Skeletal muscle cell (primary cell): ENCODE data around the gene A2M.

Experiments
- DNase-seq: peaks from one replicate; pipeline ENCODE4 v3.0.0-alpha.2; 2010; ENCODE audit warnings: low read depth
- H3K4me3 ChIP-seq: 2 replicates; pipeline ENCODE4 v1.5.1; 2011; ENCODE audit warnings: low read depth, mild to moderate bottlenecking, control low read depth, low read length, moderate library complexity

The A2M gene

DNA sequence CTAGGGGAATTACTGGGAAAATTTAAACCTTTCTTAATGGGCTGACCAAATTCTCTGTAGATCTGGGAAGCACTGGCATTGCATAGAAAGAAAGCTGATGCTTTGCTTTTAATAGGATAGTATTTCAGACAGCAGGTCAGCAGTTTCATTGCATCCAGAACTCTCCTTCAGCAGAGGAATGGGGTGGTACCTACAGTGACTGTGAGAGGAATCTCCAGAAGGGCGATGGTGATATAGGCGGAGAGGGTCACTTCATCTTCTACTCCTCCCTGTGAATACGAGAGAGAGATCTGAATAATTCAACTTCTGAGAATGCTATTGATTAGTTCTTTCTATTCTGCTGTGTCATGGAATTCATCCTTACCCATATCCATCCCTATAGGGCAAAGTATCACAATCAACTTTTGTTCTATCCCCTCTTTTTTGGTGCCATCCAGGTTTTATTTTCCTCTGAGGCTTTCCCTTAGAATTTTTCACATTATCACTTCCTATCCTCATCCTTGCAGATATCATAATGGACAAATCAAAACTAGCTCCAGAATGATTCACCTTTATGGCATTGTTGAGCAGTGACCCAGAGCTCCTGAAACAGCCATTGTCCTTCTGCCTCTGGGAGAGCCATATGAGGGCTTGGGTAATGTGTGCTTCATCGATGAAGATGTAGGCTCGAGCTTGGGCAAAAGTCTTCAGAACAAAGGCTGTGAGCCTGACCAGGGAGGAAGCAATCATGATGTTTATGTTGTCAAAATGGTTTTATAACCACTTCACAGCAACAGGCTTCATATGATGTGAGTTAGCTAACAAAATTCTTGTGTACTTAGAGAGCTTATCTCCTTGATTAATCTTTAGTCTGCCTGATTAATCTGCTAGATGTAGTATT is 38.3 kb downstream of the A2M start:
- no peak overlapping the region for H3K4me3 ChIP-seq
- no peak for DNase-seq

DNA sequence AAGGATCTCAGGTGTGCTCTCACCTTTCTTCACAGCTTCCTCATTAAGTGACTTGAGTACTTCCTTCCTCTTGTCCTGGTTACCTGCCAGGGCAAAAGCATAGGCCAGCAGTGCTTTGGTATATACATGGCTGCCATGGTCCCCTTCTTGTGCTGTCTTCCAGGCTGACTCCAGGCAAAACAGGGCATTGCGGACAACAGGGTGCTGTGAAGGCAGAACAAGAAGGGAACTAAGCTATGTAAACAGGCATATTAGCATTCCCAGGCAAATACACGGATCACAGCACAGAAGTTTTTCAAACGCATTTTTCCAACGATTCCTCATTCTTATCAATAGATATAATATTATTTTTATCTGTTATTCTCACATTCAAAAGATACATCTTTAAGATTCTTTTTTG is 39.0 kb downstream of the A2M start:
- no peak for DNase-seq
- H3K4me3 ChIP-seq: no peak overlapping the region

DNA sequence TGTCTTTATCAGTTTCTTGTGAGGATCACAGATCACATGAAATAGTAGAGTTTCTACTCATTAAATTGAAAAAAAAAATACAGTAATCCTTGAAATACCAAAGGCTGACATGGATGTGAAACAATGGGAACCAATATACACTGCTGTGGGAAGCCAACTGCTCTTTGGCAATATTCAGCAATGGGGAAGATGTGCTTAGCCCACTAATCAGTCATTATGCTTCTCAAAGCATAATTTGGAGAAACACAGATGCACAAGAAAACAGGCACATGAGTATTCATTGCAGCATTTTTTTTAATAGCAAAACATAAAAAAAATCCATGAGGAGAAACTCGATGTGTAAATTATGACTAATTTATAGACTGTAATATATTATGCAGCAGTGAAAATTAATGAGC is 40.6 kb downstream of the A2M start:
- DNase-seq: no peak
- H3K4me3 ChIP-seq: no peak overlapping the region

DNA sequence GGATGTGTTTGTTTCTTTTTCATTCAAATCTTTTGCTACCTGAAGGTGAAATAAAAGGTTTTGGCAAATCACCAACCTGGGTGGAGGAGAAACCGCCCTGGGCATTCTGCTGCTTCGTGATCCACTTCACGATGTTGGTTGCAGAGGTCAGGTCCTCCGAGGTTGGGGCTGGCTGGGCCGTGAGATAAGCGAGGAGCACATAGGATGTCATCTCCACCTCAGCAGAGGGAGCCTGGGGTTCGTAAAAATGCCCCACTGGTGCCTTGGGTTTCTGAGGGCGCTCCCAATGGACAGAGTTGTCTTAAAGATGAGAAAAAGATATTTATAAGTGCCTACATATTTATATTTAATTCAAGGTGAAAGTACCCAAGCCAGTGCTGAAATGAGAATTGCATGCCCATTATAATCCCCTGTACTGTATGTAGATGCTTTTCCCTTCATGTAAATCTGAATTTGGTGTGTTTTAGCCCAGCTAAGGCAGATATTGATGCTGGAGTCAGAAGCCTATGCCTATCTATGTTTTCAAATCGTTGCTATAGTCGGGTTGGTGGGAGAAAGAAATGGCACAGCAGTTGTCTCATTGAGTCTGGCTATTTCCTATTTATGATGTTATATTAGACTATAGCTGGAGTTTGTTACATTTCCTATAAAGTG is 41.1 kb downstream of the A2M start:
- H3K4me3 ChIP-seq: no peak overlapping the region
- no peak for DNase-seq

DNA sequence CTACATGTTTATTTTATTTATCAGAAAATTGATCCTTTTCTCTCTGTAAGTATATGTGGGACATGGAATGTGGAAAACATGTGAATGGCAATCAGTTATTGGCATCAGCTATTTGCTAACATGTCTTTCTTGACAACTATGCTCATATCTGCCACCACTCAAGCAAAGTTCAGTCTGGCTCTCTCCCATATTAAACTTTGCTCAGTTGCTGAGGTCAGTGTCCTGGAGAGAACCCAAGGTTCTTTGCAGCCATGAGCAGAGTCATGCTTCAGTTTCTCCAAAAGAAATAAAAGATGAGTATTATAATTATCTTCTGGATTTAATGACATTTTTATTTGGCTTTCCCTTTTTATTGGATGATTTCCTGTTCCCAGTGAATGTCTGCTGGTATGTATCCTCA is 42.6 kb downstream of the A2M start:
- H3K4me3 ChIP-seq: no peak overlapping the region

DNA sequence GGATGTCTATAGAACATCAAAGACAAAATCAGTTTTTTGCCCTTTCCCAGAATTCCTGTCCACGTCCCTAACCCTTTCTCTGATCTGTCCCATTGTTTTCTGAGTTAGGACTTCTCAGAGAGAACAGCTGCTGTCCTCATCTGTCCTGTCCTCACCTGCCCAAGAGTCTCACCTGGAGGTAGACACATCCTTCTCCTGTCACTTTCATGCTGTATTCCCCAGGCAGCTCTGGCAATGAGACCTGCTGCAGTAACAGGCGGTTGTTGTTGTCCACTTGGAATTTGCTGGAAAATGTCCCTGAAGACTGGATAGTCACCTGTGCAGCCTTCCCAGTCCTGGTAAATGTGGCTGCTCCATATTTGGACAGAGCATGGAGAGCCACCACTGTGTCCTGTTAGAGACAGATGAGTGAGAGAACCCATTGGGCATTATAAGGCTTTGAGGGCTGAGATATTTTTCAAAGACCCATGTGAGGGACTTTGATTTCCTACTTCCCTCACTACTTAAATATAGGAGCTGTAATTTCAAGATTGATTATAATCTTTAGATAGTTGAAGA is 43.2 kb downstream of the A2M start:
- DNase-seq: no peak
- H3K4me3 ChIP-seq: no peak overlapping the region

More for the DNA sequence above, 42.6 kb downstream of the A2M start:
- DNase-seq: no peak

DNA sequence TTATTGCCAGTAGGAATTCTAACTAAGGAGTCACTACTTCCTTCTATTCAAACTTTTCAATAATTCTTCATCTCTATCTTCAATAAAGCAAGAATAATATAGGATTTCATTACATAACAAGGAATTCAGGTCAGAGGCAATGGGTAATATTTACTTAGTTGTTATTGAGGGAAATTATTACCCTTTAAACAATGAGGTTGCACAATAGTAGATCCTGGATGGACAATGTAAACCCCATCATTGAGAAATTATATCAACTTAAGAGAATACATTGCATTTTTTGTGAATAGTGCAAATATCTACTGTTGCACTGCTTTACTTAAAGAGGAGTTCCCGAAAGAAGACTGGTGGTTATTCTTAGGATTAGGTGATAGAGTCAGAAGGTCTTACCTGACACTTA is 43.8 kb downstream of the A2M start:
- no peak overlapping the region for H3K4me3 ChIP-seq
- DNase-seq: no peak

DNA sequence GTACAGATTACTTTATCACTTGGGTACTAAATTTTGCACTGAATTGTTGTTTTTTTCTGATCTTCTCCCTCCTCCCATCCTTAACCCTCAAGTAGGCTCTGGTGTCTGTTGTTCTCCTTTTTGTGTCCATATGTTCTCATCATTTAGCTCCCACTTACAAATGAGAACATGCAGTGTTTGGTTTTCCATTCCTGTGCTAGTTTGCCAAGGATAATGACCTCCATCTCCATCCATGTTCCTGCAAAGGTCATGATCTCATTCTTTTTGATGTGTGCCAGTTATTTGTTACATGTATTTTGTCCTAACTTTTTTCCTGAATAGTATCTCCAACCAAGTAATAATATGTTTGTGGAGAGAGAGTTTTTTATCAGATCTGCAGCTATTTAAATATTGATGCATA is 44.2 kb downstream of the A2M start:
- DNase-seq: no peak
- no peak overlapping the region for H3K4me3 ChIP-seq

DNA sequence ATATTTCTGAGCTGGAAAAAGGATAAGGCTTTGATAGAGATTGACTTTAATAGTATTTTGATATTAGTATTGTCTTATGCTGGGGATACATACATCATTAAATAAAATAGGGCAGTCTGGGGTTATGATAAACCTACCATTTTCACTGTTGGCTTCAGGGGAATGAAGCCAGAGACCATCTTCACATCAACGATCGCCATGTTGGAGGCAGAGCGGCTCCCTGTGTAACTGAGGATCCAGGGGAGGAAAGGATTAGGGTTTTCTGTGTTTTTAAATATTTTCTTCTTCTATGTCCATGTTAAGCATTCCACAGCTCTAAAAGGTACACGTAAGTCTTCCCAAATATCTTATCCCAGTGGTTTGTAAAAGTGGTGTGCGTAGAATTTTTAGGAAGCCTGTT is 45.4 kb downstream of the A2M start:
- no peak for DNase-seq
- H3K4me3 ChIP-seq: no peak overlapping the region

DNA sequence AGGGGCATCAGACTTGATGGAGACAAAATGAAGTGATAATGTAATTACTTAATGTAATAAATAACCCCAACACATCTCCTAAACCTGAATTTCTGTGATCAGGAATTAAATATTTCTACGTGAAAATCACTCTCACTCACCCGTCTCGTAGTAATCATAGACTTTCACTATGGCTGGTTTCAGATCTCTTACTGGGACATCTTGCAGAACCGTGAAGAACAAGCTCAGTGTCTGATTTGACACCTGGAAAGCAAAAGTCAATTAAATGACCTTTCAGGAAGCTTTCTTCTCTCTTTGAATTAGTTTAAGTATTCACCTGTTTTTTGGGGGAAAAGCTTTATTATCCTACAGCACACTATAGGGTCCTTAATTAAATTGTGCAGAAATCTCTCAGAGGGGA is 47.1 kb downstream of the A2M start:
- H3K4me3 ChIP-seq: no peak overlapping the region

DNA sequence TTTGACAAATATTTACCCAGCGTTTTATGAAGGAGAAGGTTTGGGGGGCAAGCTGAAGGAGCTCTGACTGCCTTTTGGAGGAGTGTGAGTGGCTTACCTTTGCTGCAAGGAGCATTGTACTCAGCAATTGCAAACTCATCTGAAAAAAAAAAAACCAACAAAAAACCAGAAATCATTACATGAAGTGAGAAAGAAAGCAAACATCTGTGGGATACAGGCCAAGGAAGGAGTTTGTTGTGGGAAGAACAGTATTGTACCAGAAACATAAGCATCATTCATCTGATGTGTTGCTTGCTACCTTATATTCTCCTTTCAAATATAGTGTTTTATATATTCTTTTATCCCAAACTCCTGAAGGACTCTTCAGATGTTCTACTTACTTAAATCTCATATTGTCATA is 47.6 kb downstream of the A2M start:
- H3K4me3 ChIP-seq: no peak overlapping the region
- no peak for DNase-seq

More for the DNA sequence above, 47.1 kb downstream of the A2M start:
- DNase-seq: no peak

DNA sequence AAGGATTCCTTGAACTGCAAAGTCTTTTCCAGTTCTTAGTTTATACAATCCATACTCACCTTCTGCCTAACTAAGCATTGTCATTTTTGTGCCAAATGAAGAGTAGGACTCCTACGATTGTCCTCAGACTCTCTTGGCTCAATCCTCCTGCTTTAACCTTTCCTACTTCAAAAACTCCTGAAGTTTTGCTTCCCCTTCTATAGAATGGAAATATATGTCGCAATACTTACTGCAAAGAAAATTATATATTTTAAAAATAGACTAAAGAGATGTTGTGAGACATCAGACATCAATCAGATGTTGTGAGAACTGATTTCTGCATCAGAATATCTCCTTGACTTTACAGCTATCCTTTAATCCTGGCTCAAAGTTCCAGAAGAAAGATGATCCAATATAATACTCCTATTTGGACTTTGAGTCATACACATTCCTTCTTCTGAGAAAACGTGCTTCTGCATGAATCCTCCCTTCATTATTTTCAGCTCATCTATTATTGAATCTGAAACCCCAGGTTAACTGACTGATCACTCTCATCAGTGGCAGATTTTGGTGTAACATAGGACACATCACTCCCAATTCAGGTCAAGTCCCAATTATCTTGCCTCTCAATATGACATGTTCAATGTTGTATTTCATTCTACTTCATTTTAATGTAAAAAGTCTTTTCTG is 48.8 kb downstream of the A2M start:
- no peak for DNase-seq
- H3K4me3 ChIP-seq: no peak overlapping the region

DNA sequence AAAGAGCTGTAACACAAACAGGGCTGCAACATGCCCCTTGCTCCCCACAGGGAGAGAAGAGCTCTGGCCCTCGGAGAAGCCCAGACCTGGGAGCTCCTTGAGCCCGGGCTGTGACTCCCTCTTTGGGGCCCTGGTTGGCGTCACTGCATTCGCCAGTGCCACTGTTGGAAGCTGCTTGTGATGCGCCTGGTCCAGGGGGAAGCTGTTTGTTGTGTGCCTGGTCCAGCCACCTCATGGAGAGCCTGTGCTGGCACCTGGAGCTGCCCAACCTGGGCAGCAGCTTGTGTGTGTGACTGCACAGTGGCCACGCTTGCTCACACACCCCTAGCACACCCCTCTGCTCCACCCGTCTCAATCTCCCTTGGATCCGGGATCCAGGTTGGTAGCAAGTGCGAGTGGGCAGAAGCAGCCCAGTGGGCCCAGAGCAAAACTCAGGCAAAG is 49.5 kb downstream of the A2M start:
- no peak for DNase-seq
- no peak overlapping the region for H3K4me3 ChIP-seq

DNA sequence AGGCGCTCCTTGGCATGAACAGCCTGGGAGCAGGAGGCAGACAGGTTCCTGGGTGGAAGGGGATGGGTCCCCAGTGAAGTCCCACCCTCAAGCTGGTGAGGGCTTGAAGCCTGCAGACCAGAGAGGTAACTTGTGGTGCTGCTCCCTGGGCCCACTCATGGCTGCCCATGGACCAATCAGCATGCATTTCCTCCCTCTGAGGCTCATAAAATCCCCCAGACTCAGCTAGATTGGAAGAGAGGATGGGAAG is 50.2 kb downstream of the A2M start:
- DNase-seq: no peak
- no peak overlapping the region for H3K4me3 ChIP-seq

DNA sequence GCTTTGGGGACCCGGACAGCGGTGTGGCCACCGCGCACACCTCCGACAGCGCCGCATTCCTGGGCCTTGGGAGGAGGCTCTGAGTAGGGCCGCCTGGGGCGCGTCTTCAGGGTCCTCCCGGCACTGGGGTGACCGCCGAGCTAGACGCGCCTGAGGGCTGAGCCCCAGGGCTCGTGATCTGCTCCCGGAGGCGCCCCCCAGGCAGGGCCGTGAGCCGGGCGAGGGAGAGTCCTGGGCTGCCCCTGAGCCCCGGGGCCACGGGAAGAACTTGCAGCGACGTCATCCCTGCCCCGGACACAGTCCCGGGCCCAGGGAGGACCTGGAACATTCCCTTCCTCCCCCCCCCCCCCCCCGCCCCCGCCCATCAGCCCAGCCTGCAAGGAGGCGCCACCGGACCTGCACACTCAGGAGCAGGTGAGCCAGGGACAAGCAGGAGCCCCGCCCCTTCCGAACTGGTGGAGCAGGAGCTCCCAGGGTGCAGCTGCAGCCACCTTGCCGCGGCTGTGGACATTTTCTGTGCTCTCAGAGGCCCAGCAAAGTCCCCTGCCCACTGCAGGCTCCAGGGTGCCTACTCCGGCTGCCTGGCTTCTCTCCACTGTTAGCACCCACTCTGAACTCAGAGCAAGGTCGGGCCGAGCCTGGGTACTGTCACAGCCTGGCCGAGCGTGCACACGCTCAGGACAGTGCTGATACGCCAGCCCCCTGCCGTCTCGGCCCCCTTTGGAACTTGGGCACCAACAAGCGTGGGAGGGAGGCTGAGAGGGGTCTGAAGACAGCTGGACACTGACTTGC is 50.7 kb downstream of the A2M start:
- peak overlapping the region; percentile 73 for H3K4me3 ChIP-seq
- no peak for DNase-seq

DNA sequence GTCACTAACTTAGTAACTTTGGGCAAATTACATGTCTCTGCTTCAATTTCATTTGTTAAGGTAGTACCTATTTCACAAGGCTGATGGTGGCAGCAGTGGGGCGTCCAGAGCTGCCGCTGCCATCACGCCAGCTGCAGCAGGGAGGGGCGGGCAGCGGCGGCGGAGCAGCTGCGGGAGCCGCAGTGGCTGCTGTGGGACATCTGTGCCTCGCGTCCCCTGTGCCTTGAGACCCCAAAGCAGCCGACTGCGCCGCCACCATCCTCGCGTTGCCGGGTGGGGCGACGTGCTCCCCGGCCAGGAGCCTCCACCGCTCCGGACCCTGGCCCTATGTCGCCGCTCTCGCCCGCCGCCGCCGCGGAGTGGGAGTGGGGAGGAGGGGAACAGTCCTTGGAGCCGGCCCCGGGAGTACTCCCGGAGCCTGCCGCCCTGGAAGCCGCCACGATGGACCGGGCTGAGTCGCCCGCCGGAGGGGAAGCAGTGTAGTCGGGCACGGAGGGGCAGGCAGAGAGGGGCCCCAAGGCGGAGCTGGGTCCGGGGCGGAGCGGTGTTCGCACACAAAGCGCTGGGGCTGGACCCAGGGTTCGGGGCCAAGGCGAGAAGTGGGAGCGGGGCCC is 51.4 kb downstream of the A2M start:
- H3K4me3 ChIP-seq: peak overlapping the region; percentile 73
- no peak for DNase-seq

DNA sequence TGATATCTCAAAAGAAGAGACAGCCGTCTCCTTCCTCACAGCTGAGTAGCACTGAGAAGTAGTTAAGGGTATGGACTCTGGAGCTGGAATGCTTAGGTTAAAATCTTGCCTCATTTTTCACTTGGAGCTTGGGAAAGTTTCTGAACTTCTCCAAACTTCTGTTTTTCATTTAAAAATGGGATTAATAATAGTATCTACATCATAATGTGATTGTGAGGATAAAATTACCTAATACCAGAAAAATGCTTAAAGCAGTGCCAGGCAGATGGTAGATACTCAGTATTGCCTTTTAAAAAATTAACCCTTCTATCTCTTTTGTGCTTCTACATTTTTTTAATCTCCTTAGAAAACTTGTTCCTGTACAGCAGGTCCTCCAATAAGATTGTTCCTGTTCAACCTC is 63.1 kb downstream of the A2M start:
- DNase-seq: no peak
- no peak overlapping the region for H3K4me3 ChIP-seq

DNA sequence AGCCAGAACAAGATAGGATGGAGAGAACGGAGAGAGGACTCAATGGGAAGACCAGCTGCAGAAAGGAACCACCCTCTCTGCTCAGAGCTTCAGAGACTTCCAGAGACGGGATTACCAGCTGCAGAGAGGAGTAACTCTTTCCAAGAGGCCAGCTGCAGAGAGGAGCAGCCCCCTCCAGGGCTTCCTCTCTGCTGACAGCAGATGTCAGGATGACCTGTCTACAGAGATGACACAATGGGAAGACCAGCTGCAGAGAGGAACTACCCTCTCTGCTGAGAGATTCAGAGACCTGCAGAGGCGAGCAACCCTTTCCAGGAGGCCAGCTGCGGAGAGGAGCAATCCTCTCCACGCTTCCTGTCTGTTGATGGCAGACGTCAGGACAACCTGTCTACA is 64.6 kb downstream of the A2M start:
- no peak for DNase-seq
- no peak overlapping the region for H3K4me3 ChIP-seq

DNA sequence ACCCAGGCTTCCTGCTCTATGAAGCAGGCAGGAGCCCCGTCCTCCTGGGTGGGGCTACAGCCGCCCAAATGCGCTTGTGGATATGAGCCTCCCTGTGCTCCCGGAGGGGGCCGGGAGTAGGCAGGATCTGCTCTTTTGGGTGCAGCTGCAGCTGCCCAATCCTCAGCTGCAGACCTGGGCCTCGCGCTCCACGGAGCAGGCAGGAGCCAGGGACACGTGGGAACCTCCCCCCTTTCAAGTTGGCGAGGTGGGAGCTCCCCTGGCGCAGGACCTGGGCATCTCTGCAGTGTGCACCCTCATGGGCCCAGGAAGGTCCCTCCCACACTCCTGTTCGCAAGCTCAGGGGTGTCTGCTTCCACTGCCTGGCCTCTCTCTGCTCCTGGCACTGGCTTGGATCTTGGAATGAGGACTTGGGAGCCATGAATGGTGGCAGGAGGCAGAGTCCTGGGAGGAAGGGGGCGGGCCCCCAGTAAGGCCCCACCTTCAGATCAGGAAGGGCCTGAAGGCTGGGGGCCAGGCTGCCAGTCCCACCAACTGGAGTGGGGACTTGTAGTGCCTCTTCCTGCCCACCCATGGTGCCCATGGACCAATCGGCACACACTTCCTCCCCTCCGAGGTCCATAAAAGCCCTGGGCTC is 65.1 kb downstream of the A2M start:
- DNase-seq: no peak
- H3K4me3 ChIP-seq: no peak overlapping the region
